ENCODE results near the gene SMURF1. TPM values are rescaled to one million over a fixed set of nuclear protein-coding genes. Genes with fewer than 3 reads are reported as not detected.

SMURF1 gene
- total and polyA plus RNA-seq, 2 donors (not counting 1 experiment from before 2014, with no cell fraction given) = 17.2 to 18.7 TPM

DNA sequence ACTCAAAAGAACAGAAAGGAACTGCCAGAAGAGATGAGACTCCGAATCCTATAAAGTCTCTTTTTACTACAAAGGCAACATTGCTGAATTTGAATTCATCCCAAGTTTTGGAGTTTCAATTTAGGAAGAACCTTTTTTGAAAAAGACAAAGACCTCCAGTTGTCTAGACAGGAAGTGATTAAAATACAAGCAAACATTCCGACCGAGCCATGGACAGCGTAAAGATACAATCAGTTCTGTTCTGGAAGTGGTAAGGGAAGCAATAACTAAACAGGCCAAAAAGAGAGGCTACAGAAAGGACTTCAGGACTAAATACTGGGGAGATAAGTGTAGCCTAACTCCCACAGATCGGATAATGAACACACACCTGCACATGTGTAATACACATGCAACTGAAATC lies 101.0 kb downstream of the SMURF1 start:
- Histone ChIP-seq H3K27me3 (ENCODE audit: control insufficient read depth, insufficient read depth, low read length) (no peaks in the 10 kb centered on the region), H3K4me1 (ENCODE audit: control insufficient read depth, extremely low read depth, insufficient read depth, low read length) (peaks cover 7% of the 10 kb centered on the region), H4K20me1 (ENCODE audit: control insufficient read depth, extremely low read depth, insufficient read depth, low read length) (no peaks in the 10 kb centered on the region), H3K27ac (ENCODE audit: insufficient read depth, low read length) (no peak overlapping the region), H3K9me3 (ENCODE audit: control insufficient read depth, insufficient read depth, low read depth, low read length) (no peaks in the 10 kb centered on the region), H3K4me3 (replicated peaks in 1 of 4; ENCODE audit: control extremely low read depth in 1 of 4, insufficient read depth in 1 of 4, low read depth in 3 of 4, low read length in 4 of 4) (no peak overlapping the region), H3K36me3 (ENCODE audit: control insufficient read depth, insufficient read depth, low read length) (peaks cover 28% of the 10 kb centered on the region), H3K79me2 (ENCODE audit: control insufficient read depth, insufficient read depth, low read length) (no peaks in the 10 kb centered on the region), H3K4me2 (ENCODE audit: extremely low read depth, insufficient read depth, low read length) (no peak overlapping the region), H3K9ac (ENCODE audit: insufficient read depth, low read length) (no peak overlapping the region), H2AFZ (ENCODE audit: low read length) (no peak overlapping the region)
- TF ChIP-seq, protein P1, sequence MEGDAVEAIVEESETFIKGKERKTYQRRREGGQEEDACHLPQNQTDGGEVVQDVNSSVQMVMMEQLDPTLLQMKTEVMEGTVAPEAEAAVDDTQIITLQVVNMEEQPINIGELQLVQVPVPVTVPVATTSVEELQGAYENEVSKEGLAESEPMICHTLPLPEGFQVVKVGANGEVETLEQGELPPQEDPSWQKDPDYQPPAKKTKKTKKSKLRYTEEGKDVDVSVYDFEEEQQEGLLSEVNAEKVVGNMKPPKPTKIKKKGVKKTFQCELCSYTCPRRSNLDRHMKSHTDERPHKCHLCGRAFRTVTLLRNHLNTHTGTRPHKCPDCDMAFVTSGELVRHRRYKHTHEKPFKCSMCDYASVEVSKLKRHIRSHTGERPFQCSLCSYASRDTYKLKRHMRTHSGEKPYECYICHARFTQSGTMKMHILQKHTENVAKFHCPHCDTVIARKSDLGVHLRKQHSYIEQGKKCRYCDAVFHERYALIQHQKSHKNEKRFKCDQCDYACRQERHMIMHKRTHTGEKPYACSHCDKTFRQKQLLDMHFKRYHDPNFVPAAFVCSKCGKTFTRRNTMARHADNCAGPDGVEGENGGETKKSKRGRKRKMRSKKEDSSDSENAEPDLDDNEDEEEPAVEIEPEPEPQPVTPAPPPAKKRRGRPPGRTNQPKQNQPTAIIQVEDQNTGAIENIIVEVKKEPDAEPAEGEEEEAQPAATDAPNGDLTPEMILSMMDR (conservative IDR thresholded peaks at IDR 0.05 in 1 of 2, IDR thresholded peaks at IDR 0.05 in 1 of 2; ENCODE audit: low read depth in 1 of 2, low read length in 2 of 2) = no peak
- TF ChIP-seq EZH2 (IDR thresholded peaks at IDR 0.05; ENCODE audit: low read length, missing control alignments) = no peak
- DNase-seq (ENCODE audit: low read depth in 2 of 2) = peak in 1 of 2 donors; percentile 73

DNA sequence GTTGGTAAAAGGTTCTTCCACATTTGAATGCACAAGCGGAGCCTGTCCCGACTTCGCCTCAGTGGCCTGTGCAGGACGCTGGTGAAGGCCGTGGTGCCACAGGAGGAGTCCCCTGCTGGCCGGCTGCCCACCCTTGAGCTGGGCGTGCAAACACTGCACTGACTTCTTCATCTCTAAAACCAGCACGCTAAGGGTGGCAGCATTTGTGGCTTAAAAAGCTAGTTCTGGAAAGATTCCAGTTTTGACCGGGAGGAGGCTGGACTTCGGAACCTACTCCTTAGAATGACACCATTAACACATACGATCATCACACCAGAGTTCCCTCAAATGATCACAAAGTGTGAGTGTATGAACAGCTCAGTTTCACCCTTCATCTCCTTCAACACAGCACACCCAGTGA lies 102.4 kb downstream of the SMURF1 start:
- Histone ChIP-seq H3K9ac (ENCODE audit: insufficient read depth, low read length) (no peak overlapping the region), H3K9me3 (ENCODE audit: control insufficient read depth, insufficient read depth, low read depth, low read length) (no peaks in the 10 kb centered on the region), H3K4me2 (ENCODE audit: extremely low read depth, insufficient read depth, low read length) (no peak overlapping the region), H3K4me1 (ENCODE audit: control insufficient read depth, extremely low read depth, insufficient read depth, low read length) (peaks cover 9% of the 10 kb centered on the region), H2AFZ (ENCODE audit: low read length) (no peak overlapping the region), H3K79me2 (ENCODE audit: control insufficient read depth, insufficient read depth, low read length) (no peaks in the 10 kb centered on the region), H3K4me3 (replicated peaks in 1 of 4; ENCODE audit: control extremely low read depth in 1 of 4, insufficient read depth in 1 of 4, low read depth in 3 of 4, low read length in 4 of 4) (no peak overlapping the region), H3K36me3 (ENCODE audit: control insufficient read depth, insufficient read depth, low read length) (peaks cover 24% of the 10 kb centered on the region), H4K20me1 (ENCODE audit: control insufficient read depth, extremely low read depth, insufficient read depth, low read length) (no peaks in the 10 kb centered on the region), H3K27me3 (ENCODE audit: control insufficient read depth, insufficient read depth, low read length) (no peaks in the 10 kb centered on the region), H3K27ac (ENCODE audit: insufficient read depth, low read length) (no peak overlapping the region)
- no peak for DNase-seq (ENCODE audit: low read depth in 2 of 2)
- TF ChIP-seq, protein P1 (conservative IDR thresholded peaks at IDR 0.05 in 1 of 2, IDR thresholded peaks at IDR 0.05 in 1 of 2; ENCODE audit: low read depth in 1 of 2, low read length in 2 of 2) = no peak
- TF ChIP-seq EZH2 (IDR thresholded peaks at IDR 0.05; ENCODE audit: low read length, missing control alignments) = no peak

DNA sequence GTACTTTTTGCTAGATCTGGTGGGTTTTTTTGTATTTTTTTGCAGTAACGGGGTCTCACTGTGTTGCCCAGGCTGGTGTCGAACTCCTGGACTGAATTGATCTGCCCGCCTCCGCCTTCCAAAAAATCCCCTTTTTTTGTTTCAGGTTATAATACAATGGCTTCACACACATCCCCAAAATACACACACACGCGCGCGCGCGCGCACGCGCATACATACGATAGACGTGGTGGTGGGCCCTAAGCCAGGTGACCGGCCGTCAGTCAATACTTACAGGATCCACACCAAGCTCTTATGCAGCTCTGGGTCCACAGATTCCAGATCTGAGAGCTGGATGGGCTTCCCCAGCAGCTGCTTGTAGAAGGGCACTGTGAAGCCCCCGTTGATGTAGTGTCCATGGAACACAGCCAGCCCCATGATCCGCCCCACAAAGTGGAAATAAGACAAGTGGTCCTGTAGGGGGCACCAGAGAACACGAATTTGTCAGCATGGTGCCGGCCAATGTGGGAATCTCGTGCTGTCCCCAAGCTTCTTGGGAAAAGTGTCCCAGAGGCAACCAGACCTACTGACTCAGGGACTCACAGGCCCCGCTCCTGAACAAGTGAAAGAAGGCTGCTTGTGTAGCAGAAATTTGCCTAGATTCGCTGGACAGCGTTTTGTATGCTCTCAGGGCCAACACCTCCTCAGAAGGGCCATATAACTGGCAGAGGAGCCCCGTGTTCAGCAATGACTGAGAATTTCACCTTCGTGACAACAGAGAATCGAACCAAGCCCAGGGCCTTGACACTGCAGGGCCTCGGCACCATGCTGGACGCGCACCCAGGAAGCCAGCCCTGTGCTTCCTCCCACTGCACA lies 103.6 kb downstream of the SMURF1 start:
- peaks cover 33% of the 10 kb centered on the region for H3K36me3 ChIP-seq (ENCODE audit: control insufficient read depth, insufficient read depth, low read length)
- DNase-seq (ENCODE audit: low read depth in 2 of 2) = peak; percentile 75 to 87
- peaks cover 9% of the 10 kb centered on the region for H3K4me1 ChIP-seq (ENCODE audit: control insufficient read depth, extremely low read depth, insufficient read depth, low read length)
- H3K4me2 ChIP-seq (ENCODE audit: extremely low read depth, insufficient read depth, low read length) = no peak overlapping the region
- peak overlapping the region; percentile 64 for H3K27ac ChIP-seq (ENCODE audit: insufficient read depth, low read length)
- no peak overlapping the region for H3K9ac ChIP-seq (ENCODE audit: insufficient read depth, low read length)
- H3K27me3 ChIP-seq (ENCODE audit: control insufficient read depth, insufficient read depth, low read length) = no peaks in the 10 kb centered on the region
- TF ChIP-seq, protein P1 (conservative IDR thresholded peaks at IDR 0.05 in 1 of 2, IDR thresholded peaks at IDR 0.05 in 1 of 2; ENCODE audit: low read depth in 1 of 2, low read length in 2 of 2) = peak; percentile 67 to 68
- TF ChIP-seq EZH2 (IDR thresholded peaks at IDR 0.05; ENCODE audit: low read length, missing control alignments) = no peak
- H3K79me2 ChIP-seq (ENCODE audit: control insufficient read depth, insufficient read depth, low read length) = no peaks in the 10 kb centered on the region
- no peaks in the 10 kb centered on the region for H4K20me1 ChIP-seq (ENCODE audit: control insufficient read depth, extremely low read depth, insufficient read depth, low read length)
- H2AFZ ChIP-seq (ENCODE audit: low read length) = no peak overlapping the region
- no peak overlapping the region for H3K4me3 ChIP-seq (replicated peaks in 1 of 4; ENCODE audit: control extremely low read depth in 1 of 4, insufficient read depth in 1 of 4, low read depth in 3 of 4, low read length in 4 of 4)
- no peaks in the 10 kb centered on the region for H3K9me3 ChIP-seq (ENCODE audit: control insufficient read depth, insufficient read depth, low read depth, low read length)
